Upper lobe of left lung (tissue), 4 donors: Measurements from ENCODE around the gene CAMK4.

Experiments used
- CTCF ChIP-seq, 6 experiments: fragments of 450-650 bp in 4 of 6; fragments of 200-600 bp in 2 of 6; sonication (generic) in 2 of 6; IDR thresholded peaks; one replicate each; pipeline ENCODE4 v1.5.1; 2016 to 2019; ENCODE audit warnings: antibody characterized with exemption in 6 of 6
- EP300 ChIP-seq, 4 donors: sonication (generic); formaldehyde crosslinking; IDR thresholded peaks; one replicate each; pipeline ENCODE4 v1.5.1; 2017; ENCODE audit warnings: antibody characterized with exemption in 4 of 4, control low read depth in 2 of 4
- POLR2A ChIP-seq, 4 donors: fragments of 450-650 bp; IDR thresholded peaks; one replicate each; pipeline ENCODE4 v1.5.1; 2016 to 2017; ENCODE audit warnings: antibody characterized with exemption in 4 of 4, mild to moderate bottlenecking in 2 of 4
- POLR2AphosphoS5 ChIP-seq, 2 donors: sonication (generic); formaldehyde crosslinking; IDR thresholded peaks; one replicate each; pipeline ENCODE4 v1.5.1; 2017; ENCODE audit warnings: antibody characterized with exemption in 2 of 2

GRCh38 chr5:111313017-111313724 lies 89.0 kb downstream of the CAMK4 start:
- TF ChIP-seq CTCF (IDR thresholded peaks at IDR 0.05) (no peak), POLR2A (IDR thresholded peaks at IDR 0.05) (no peak), EP300 (IDR thresholded peaks at IDR 0.05) (no peak), POLR2AphosphoS5 (IDR thresholded peaks at IDR 0.05) (no peak)
